Neural progenitor cell (in vitro differentiated cells): Measurements from ENCODE around the gene ANKHD1. TPM values are rescaled to one million over a fixed set of nuclear protein-coding genes. Genes with fewer than 3 reads are reported as not detected.

Experiments used
- DNase-seq: peaks from one replicate; pipeline ENCODE4 v3.0.0-alpha.2; 2016; ENCODE audit warnings: low spot score
- H2AFZ ChIP-seq: fragments of 200-600 bp; sonication (generic); replicated peaks from 2 replicates; pipeline ENCODE4 v1.6.1; 2016; ENCODE audit warnings: antibody characterized with exemption
- H3F3A ChIP-seq: fragments of 200-600 bp; sonication (generic); 2 replicates; pipeline ENCODE4 v1.6.1; 2016; ENCODE audit warnings: antibody characterized with exemption, low read depth
- H3K27ac ChIP-seq: fragments of 200-600 bp; sonication (generic); 2 replicates; pipeline ENCODE4 v1.5.1; 2016; ENCODE audit warnings: mild to moderate bottlenecking
- H3K27me3 ChIP-seq: fragments of 200-600 bp; sonication (generic); 2 replicates; pipeline ENCODE4 v1.6.1; 2016; ENCODE audit warnings: mild to moderate bottlenecking, moderate library complexity
- H3K36me3 ChIP-seq: fragments of 200-600 bp; sonication (generic); 2 replicates; pipeline ENCODE4 v1.5.1; 2016
- H3K4me1 ChIP-seq: fragments of 200-600 bp; sonication (generic); 2 replicates; pipeline ENCODE4 v1.6.1; 2016; ENCODE audit warnings: mixed run types
- H3K4me2 ChIP-seq: fragments of 200-600 bp; sonication (generic); 2 replicates; pipeline ENCODE4 v1.6.1; 2016
- H3K4me3 ChIP-seq: fragments of 200-600 bp; sonication (generic); 2 replicates; pipeline ENCODE4 v1.5.1; 2016
- H3K79me2 ChIP-seq: fragments of 200-600 bp; sonication (generic); 2 replicates; pipeline ENCODE4 v1.6.1; 2016; ENCODE audit warnings: low read depth
- H3K9ac ChIP-seq: fragments of 200-600 bp; sonication (generic); 2 replicates; pipeline ENCODE4 v1.6.1; 2016
- H3K9me3 ChIP-seq: fragments of 200-600 bp; sonication (generic); 2 replicates; pipeline ENCODE4 v1.5.1; 2016; ENCODE audit warnings: low read depth
- H4K20me1 ChIP-seq: fragments of 200-600 bp; sonication (generic); 2 replicates; pipeline ENCODE4 v1.6.1; 2016; ENCODE audit warnings: low read depth
- H3K27ac Mint-ChIP-seq: 3 replicates; pipeline ENCODE4 v1.8.0; 2021; ENCODE audit warnings: mixed read lengths
- H3K27me3 Mint-ChIP-seq: 2 replicates; pipeline ENCODE4 v1.8.0; 2022; ENCODE audit warnings: low read depth, mild to moderate bottlenecking, inconsistent platforms, moderate library complexity, mixed read lengths; ENCODE audit not compliant: insufficient read depth
- H3K36me3 Mint-ChIP-seq: 3 replicates; pipeline ENCODE4 v1.8.0; 2021; ENCODE audit warnings: mixed read lengths
- H3K4me1 Mint-ChIP-seq: 3 replicates; pipeline ENCODE4 v1.8.0; 2021; ENCODE audit warnings: mixed read lengths
- H3K4me3 Mint-ChIP-seq: 3 replicates; pipeline ENCODE4 v1.8.0; 2021; ENCODE audit warnings: mild to moderate bottlenecking, moderate library complexity, mixed read lengths
- H3K9me3 Mint-ChIP-seq: 3 replicates; pipeline ENCODE4 v1.8.0; 2020; ENCODE audit warnings: mixed read lengths
- CTCF ChIP-seq: fragments of 200-600 bp; sonication (generic); IDR thresholded peaks from 2 replicates; pipeline ENCODE4 v1.5.1; 2017; ENCODE audit warnings: antibody characterized with exemption, mild to moderate bottlenecking
- EZH2 ChIP-seq: fragments of 200-600 bp; sonication (generic); IDR thresholded peaks from 2 replicates; pipeline ENCODE4 v1.6.1; 2017; ENCODE audit warnings: antibody characterized with exemption, mild to moderate bottlenecking, moderate library complexity
- EZH2phosphoT487 ChIP-seq: fragments of 200-600 bp; sonication (generic); IDR thresholded peaks from 2 replicates; pipeline ENCODE4 v1.6.1; 2017; ENCODE audit warnings: antibody characterized with exemption
- total RNA-seq: library from RNA; depleted of rRNA; stranded (reverse); fragments of >200 nt; gene quantifications from 2 replicates; pipeline ENCODE4 v1.2.3, GENCODE V29; 2015; ENCODE audit warnings: low replicate concordance

Gene ANKHD1
- total RNA-seq, 1 donor from 2014 or later, result 110 TPM

- H3K4me1 ChIP-seq, result peaks cover 17% of the 10 kb centered on the region
- H3K9me3 Mint-ChIP-seq, result no peaks in the 10 kb centered on the region
- H3F3A ChIP-seq, result peaks cover 7% of the 10 kb centered on the region
- H3K9ac ChIP-seq, result no peak overlapping the region
- H3K4me2 ChIP-seq, result no peak overlapping the region
- H3K27me3 ChIP-seq, result no peaks in the 10 kb centered on the region
- DNase-seq, result no peak
- no peaks in the 10 kb centered on the region for H3K36me3 ChIP-seq
- no peak overlapping the region for H3K27ac ChIP-seq
- no peak overlapping the region for H3K4me3 ChIP-seq
- H3K36me3 Mint-ChIP-seq, result peaks cover 10% of the 10 kb centered on the region
- peaks cover 45% of the 10 kb centered on the region for H3K4me1 Mint-ChIP-seq
- H3K27ac Mint-ChIP-seq, result no peak overlapping the region
- peaks cover 7% of the 10 kb centered on the region for H4K20me1 ChIP-seq
- H2AFZ ChIP-seq, result no peak overlapping the region
- peaks cover 29% of the 10 kb centered on the region for H3K79me2 ChIP-seq
- peaks cover 8% of the 10 kb centered on the region for H3K27me3 Mint-ChIP-seq
- no peaks in the 10 kb centered on the region for H3K9me3 ChIP-seq
- no peak overlapping the region for H3K4me3 Mint-ChIP-seq
- no peak for TF ChIP-seq EZH2phosphoT487
- no peak for TF ChIP-seq EZH2
- TF ChIP-seq CTCF, result no peak
Observed at GRCh38 chr5:140560227-140560626, 158.6 kb downstream of the ANKHD1 start.

- Histone ChIP-seq H2AFZ (no peak overlapping the region), H3K27ac (no peak overlapping the region), H3K79me2 (peaks cover 25% of the 10 kb centered on the region), H3K4me3 (no peak overlapping the region), H3K9ac (no peak overlapping the region), H3K4me1 (peaks cover 16% of the 10 kb centered on the region), H3K4me2 (no peak overlapping the region), H3K36me3 (no peaks in the 10 kb centered on the region), H3K27me3 (no peaks in the 10 kb centered on the region), H3F3A (peaks cover 7% of the 10 kb centered on the region), H3K9me3 (no peaks in the 10 kb centered on the region), H4K20me1 (no peaks in the 10 kb centered on the region)
- TF ChIP-seq CTCF, result no peak
- TF ChIP-seq EZH2phosphoT487, result no peak
- Mint-ChIP-seq H3K27me3 (peaks cover 7% of the 10 kb centered on the region), H3K36me3 (peaks cover 13% of the 10 kb centered on the region), H3K9me3 (no peaks in the 10 kb centered on the region), H3K4me1 (peaks cover 38% of the 10 kb centered on the region), H3K4me3 (no peak overlapping the region), H3K27ac (no peak overlapping the region)
- no peak for DNase-seq
Observed at GRCh38 chr5:140561753-140562523, 160.3 kb downstream of the ANKHD1 start.

GRCh38 chr5:140563596-140563995, 162.0 kb downstream of the ANKHD1 start:
- Histone ChIP-seq H4K20me1 (no peaks in the 10 kb centered on the region), H3K27me3 (no peaks in the 10 kb centered on the region), H3K79me2 (peaks cover 23% of the 10 kb centered on the region), H3K36me3 (no peaks in the 10 kb centered on the region), H3K9me3 (no peaks in the 10 kb centered on the region), H3F3A (no peaks in the 10 kb centered on the region), H2AFZ (peak overlapping the region; percentile 44), H3K4me1 (peaks cover 12% of the 10 kb centered on the region), H3K4me3 (peak overlapping the region; percentile 59), H3K9ac (peak overlapping the region; percentile 21), H3K4me2 (peak overlapping the region; percentile 87), H3K27ac (no peak overlapping the region)
- H3K36me3 Mint-ChIP-seq, result peaks cover 13% of the 10 kb centered on the region
- no peak for DNase-seq
- peak overlapping the region; percentile 93 for H3K4me3 Mint-ChIP-seq
- TF ChIP-seq CTCF (no peak), EZH2 (no peak), EZH2phosphoT487 (no peak)
- H3K27me3 Mint-ChIP-seq, result peaks cover 7% of the 10 kb centered on the region
- peaks cover 31% of the 10 kb centered on the region for H3K4me1 Mint-ChIP-seq
- no peak overlapping the region for H3K27ac Mint-ChIP-seq
- no peaks in the 10 kb centered on the region for H3K9me3 Mint-ChIP-seq
